ENCODE results near the gene NKPD1.

NKPD1 gene

GRCh38 chr19:45152504-45153338 lies 8.1 kb downstream of the NKPD1 start:
- no peak for TF ChIP-seq CREB1 (IDR thresholded peaks at IDR 0.05; ENCODE audit: low read depth)
- TF ChIP-seq TAF1 (IDR thresholded peaks at IDR 0.05; ENCODE audit: low read depth), result no peak
- no peak for TF ChIP-seq NFIC (IDR thresholded peaks at IDR 0.05)
- TF ChIP-seq ZBTB7A (IDR thresholded peaks at IDR 0.05; ENCODE audit: low read depth), result no peak

- TF ChIP-seq USF1 (IDR thresholded peaks at IDR 0.05) (no peak), RAD21 (IDR thresholded peaks at IDR 0.05; ENCODE audit: low read depth) (no peak), EGR1 (IDR thresholded peaks at IDR 0.05) (no peak), CEBPB (IDR thresholded peaks at IDR 0.05) (no peak), FOXM1 (IDR thresholded peaks at IDR 0.05; ENCODE audit: borderline replicate concordance, low read depth) (no peak), NFIC (IDR thresholded peaks at IDR 0.05) (no peak), MAX (IDR thresholded peaks at IDR 0.05) (no peak), TEAD4 (IDR thresholded peaks at IDR 0.05) (no peak), TAF1 (IDR thresholded peaks at IDR 0.05; ENCODE audit: low read depth) (no peak), ZBTB7A (IDR thresholded peaks at IDR 0.05; ENCODE audit: low read depth) (no peak), YY1 (IDR thresholded peaks at IDR 0.05; ENCODE audit: low read depth) (no peak), EP300 (IDR thresholded peaks at IDR 0.05; ENCODE audit: borderline replicate concordance) (no peak)
These were observed 8.8 kb downstream of the NKPD1 start for GRCh38 chr19:45151821-45152503.

GRCh38 chr19:45151320-45151719 lies 9.5 kb downstream of the NKPD1 start:
- no peak for TF ChIP-seq CEBPB (IDR thresholded peaks at IDR 0.05)
- no peak for TF ChIP-seq NFIC (IDR thresholded peaks at IDR 0.05)
- TF ChIP-seq TAF1 (IDR thresholded peaks at IDR 0.05; ENCODE audit: low read depth), result no peak
- no peak for TF ChIP-seq TCF12 (IDR thresholded peaks at IDR 0.05; ENCODE audit: low read depth)
- no peak for TF ChIP-seq CREB1 (IDR thresholded peaks at IDR 0.05; ENCODE audit: low read depth)
- TF ChIP-seq TEAD4 (IDR thresholded peaks at IDR 0.05), result no peak
- TF ChIP-seq EGR1 (IDR thresholded peaks at IDR 0.05), result no peak
- TF ChIP-seq RAD21 (IDR thresholded peaks at IDR 0.05; ENCODE audit: low read depth), result no peak
- no peak for TF ChIP-seq USF1 (IDR thresholded peaks at IDR 0.05)

- no peak for TF ChIP-seq YY1 (IDR thresholded peaks at IDR 0.05; ENCODE audit: low read depth)
- no peak for TF ChIP-seq REST (IDR thresholded peaks at IDR 0.05; ENCODE audit: low read depth)
- TF ChIP-seq NFIC (IDR thresholded peaks at IDR 0.05), result peak; percentile 71
- TF ChIP-seq TEAD4 (IDR thresholded peaks at IDR 0.05), result no peak
These were observed 10.0 kb downstream of the NKPD1 start for GRCh38 chr19:45150751-45151281.

GRCh38 chr19:45150180-45150579 lies 10.6 kb downstream of the NKPD1 start:
- TF ChIP-seq RAD21 (IDR thresholded peaks at IDR 0.05; ENCODE audit: low read depth) (no peak), TCF12 (IDR thresholded peaks at IDR 0.05; ENCODE audit: low read depth) (no peak), MAX (IDR thresholded peaks at IDR 0.05) (no peak), TEAD4 (IDR thresholded peaks at IDR 0.05) (no peak), YY1 (IDR thresholded peaks at IDR 0.05; ENCODE audit: low read depth) (no peak), TAF1 (IDR thresholded peaks at IDR 0.05; ENCODE audit: low read depth) (no peak), ZBTB7A (IDR thresholded peaks at IDR 0.05; ENCODE audit: low read depth) (no peak), NFIC (IDR thresholded peaks at IDR 0.05) (no peak), EP300 (IDR thresholded peaks at IDR 0.05; ENCODE audit: borderline replicate concordance) (no peak), CEBPB (IDR thresholded peaks at IDR 0.05) (no peak), USF1 (IDR thresholded peaks at IDR 0.05) (no peak), REST (IDR thresholded peaks at IDR 0.05; ENCODE audit: low read depth) (no peak), CREB1 (IDR thresholded peaks at IDR 0.05; ENCODE audit: low read depth) (no peak), FOXM1 (IDR thresholded peaks at IDR 0.05; ENCODE audit: borderline replicate concordance, low read depth) (no peak), EGR1 (IDR thresholded peaks at IDR 0.05) (no peak)
